Natural killer cell (primary cell): ENCODE data around the gene SLFN5. TPM values are rescaled to one million over a fixed set of nuclear protein-coding genes. Genes with fewer than 3 reads are reported as not detected.
A peak's percentile ranks its signal among the peaks of the same experiment; 100 is the strongest.

ENCODE experiments used
- ATAC-seq, 3 donors: fragments of 150-1000 bp in 2 of 3; fragments of 200-7000 bp in 1 of 3; cut with Tn5 transposase; 1 replicate in 1 of 3; 2 replicates in 2 of 3; pipeline ENCODE4 v1.10.0; 2021; ENCODE audit warnings: mild to moderate bottlenecking in 2 of 3, moderate library complexity in 2 of 3
- DNase-seq, 2 donors: peaks; one replicate each; pipeline versions ENCODE4 v3.0.0 to v3.0.0-alpha.2; 2013 to 2021; ENCODE audit warnings: mixed read lengths in 1 of 2
- H3K27ac ChIP-seq: one replicate; pipeline ENCODE4 v1.5.1; 2013; ENCODE audit warnings: mild to moderate bottlenecking, low read length
- H3K27me3 ChIP-seq: one replicate; pipeline ENCODE4 v1.6.1; 2013; ENCODE audit warnings: low read length; ENCODE audit not compliant: control insufficient read depth, insufficient read depth
- H3K36me3 ChIP-seq: one replicate; pipeline ENCODE4 v1.6.1; 2013; ENCODE audit warnings: low read length; ENCODE audit not compliant: control insufficient read depth, insufficient read depth
- H3K4me1 ChIP-seq: one replicate; pipeline ENCODE4 v1.6.1; 2013; ENCODE audit warnings: low read length; ENCODE audit not compliant: control insufficient read depth, insufficient read depth
- H3K4me3 ChIP-seq: one replicate; pipeline ENCODE4 v1.5.1; 2013; ENCODE audit warnings: low read length
- H3K9me3 ChIP-seq: one replicate; pipeline ENCODE4 v1.6.1; 2013; ENCODE audit warnings: low read length; ENCODE audit not compliant: control insufficient read depth, insufficient read depth
- H3K27ac Mint-ChIP-seq, 2 donors: one replicate each; pipeline ENCODE4 v1.8.0; 2022; ENCODE audit warnings: mild to moderate bottlenecking in 2 of 2, mixed read lengths in 2 of 2, moderate library complexity in 1 of 2
- H3K27me3 Mint-ChIP-seq, 2 donors: one replicate each; pipeline ENCODE4 v1.8.0; 2022; ENCODE audit warnings: low read depth in 2 of 2, mixed read lengths in 2 of 2
- H3K36me3 Mint-ChIP-seq: one replicate; pipeline ENCODE4 v1.8.0; 2022; ENCODE audit warnings: mixed read lengths
- H3K4me1 Mint-ChIP-seq, 2 donors: one replicate each; pipeline ENCODE4 v1.8.0; 2022; ENCODE audit warnings: mixed read lengths in 2 of 2
- H3K4me3 Mint-ChIP-seq: one replicate; pipeline ENCODE4 v1.8.0; 2022; ENCODE audit warnings: mild to moderate bottlenecking, moderate library complexity, mixed read lengths
- H3K9me3 Mint-ChIP-seq, 2 donors: one replicate each; pipeline ENCODE4 v1.8.0; 2022; ENCODE audit warnings: mixed read lengths in 2 of 2
- WGBS: methylation state at CpG from one replicate; pipeline ENCODE4 v1.1.7; 2013; ENCODE audit warnings: missing lambda C conversion rate; ENCODE audit not compliant: insufficient coverage; 5-methylcytosine and 5-hydroxymethylcytosine counted together
- intact Hi-C: fragments of 100-400 bp; cut with micrococcal nuclease; formaldehyde crosslinking; loops from one replicate; pipeline ENCODE4 v1.14.2; 2022
- total RNA-seq, 4 donors: library from RNA; stranded (reverse); fragments of 120-200 nt in 1 of 4; gene quantifications; one replicate each; pipeline versions ENCODE4 v1.2.3 to v1.2.4, GENCODE V29; 2013 to 2022
- TF ChIP-seq, protein P1 (sequence below): fragments of 200-600 bp; IDR thresholded peaks from one replicate; pipeline ENCODE4 v1.8.0; 2022; ENCODE audit warnings: antibody characterized with exemption

The SLFN5 gene
- total RNA-seq, 3 donors from 2014 or later (not counting 1 experiment from before 2014, with no cell fraction given), result 118 to 164 (median 141) TPM

DNA sequence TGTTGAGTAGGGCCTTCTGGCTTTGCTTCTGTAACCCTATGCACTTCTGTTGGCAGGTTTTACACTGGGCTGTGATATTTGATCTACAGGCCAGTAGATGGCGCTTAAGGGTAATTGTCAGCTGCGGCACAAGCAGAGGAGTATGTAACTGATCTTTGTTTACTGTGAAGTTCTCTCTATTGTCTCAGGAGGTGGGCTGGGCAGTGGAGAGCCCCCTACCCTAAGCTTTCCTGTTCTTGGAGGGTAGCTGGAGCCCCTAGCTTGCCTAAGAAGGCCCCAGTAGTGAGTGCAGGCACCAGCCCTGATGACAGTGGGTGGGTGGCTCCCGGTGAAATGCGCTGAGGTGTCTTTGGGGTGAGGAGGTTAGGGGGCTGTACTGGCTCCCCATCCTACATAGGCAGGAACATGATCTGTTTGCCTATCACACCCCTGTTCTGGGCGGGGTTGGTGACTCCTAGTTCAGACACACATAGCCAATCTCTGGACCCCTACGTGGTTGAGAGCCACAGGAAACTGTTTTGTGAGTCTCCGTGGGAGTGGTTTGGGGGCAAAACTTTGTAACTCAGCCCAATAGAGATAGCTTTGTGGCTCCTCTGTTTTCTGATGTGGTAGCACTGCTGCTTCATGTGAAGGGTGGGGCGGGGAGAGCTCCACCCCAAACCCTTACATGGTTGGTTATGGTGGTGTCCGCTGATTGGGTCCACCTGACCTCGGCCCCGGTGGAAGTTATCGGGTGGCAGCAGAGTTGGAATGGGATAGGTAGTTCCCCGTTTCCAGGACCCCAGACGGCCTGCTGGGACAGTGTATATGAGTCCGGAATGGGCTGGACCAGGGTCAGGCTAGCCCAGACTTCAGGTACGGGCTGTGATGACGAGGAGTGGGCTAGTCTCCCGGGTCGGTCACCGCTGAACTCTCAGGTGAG, 70.2 kb downstream of the SLFN5 start:
- TF ChIP-seq, protein P1, sequence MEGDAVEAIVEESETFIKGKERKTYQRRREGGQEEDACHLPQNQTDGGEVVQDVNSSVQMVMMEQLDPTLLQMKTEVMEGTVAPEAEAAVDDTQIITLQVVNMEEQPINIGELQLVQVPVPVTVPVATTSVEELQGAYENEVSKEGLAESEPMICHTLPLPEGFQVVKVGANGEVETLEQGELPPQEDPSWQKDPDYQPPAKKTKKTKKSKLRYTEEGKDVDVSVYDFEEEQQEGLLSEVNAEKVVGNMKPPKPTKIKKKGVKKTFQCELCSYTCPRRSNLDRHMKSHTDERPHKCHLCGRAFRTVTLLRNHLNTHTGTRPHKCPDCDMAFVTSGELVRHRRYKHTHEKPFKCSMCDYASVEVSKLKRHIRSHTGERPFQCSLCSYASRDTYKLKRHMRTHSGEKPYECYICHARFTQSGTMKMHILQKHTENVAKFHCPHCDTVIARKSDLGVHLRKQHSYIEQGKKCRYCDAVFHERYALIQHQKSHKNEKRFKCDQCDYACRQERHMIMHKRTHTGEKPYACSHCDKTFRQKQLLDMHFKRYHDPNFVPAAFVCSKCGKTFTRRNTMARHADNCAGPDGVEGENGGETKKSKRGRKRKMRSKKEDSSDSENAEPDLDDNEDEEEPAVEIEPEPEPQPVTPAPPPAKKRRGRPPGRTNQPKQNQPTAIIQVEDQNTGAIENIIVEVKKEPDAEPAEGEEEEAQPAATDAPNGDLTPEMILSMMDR, result peak; percentile 93
- H3K27ac Mint-ChIP-seq, result peak overlapping the region; percentile 99 to 100
- H3K27ac ChIP-seq, result peak overlapping the region; percentile 90
- 3% methylated on average over 20 of the region's 20 CpGs for WGBS
- peak overlapping the region; percentile 73 for H3K4me3 ChIP-seq
- H3K9me3 ChIP-seq, result no peaks in the 10 kb centered on the region
- intact Hi-C loops, result loop anchor here (1.0 to 5.0 kb wide), 10 partner anchors 62 to 494 kb away; partner anchors contain the start of genes PEX12, SLFN12, SLFN13 and TAF15
- peak overlapping the region; percentile 99 for H3K4me3 Mint-ChIP-seq
- ATAC-seq (peak; percentile 87 to 95 (median 89)), DNase-seq (peak; percentile 83 to 96)
- peaks cover 22% of the 10 kb centered on the region for H3K4me1 ChIP-seq
- no peaks in the 10 kb centered on the region for H3K36me3 Mint-ChIP-seq
- no peaks in the 10 kb centered on the region for H3K27me3 ChIP-seq
- no peaks in the 10 kb centered on the region for H3K27me3 Mint-ChIP-seq
- no peaks in the 10 kb centered on the region for H3K36me3 ChIP-seq
- peaks cover 47 to 55% of the 10 kb centered on the region in 2 donors for H3K4me1 Mint-ChIP-seq
- no peaks in the 10 kb centered on the region for H3K9me3 Mint-ChIP-seq

DNA sequence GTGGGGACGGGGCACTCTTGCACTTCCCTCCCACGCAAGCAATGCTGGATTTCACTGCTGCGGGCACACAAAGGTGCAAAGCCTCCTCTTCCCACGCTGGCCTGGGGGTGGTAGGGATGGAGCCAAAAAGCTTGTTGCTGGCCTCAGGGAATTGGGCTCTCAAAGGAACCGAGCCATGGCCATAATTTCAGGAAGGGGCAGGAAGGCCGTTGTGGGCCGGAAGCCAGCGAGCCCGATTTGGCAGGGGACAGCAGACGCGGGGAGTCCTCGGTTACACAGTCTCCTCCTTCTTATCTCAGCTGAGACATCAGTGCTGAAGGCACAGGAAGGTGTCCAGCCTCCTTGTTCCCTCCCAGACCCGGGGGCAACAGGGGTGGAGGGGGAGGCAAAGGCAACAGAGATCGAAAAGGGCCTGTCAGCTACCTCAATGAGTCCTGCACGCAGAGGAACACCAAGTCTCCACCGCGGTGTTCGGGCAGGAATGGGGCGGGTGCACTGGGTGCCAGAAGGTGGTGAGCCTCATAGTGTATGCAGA, 71.1 kb downstream of the SLFN5 start:
- Histone ChIP-seq H3K4me3 (peak overlapping the region; percentile 73), H3K9me3 (no peaks in the 10 kb centered on the region), H3K27ac (peak overlapping the region; percentile 90), H3K4me1 (peaks cover 22% of the 10 kb centered on the region), H3K36me3 (no peaks in the 10 kb centered on the region), H3K27me3 (no peaks in the 10 kb centered on the region)
- WGBS, result 33% methylated on average over 19 of the region's 19 CpGs
- H3K4me3 Mint-ChIP-seq, result peak overlapping the region; percentile 99
- DNase-seq (peak; percentile 32 to 43), ATAC-seq (no peak)
- intact Hi-C loops, result loop anchor here (1.0 to 5.0 kb wide), 10 partner anchors 61 to 493 kb away; partner anchors contain the start of genes PEX12, SLFN12, SLFN13 and TAF15
- H3K4me1 Mint-ChIP-seq, result peaks cover 51 to 61% of the 10 kb centered on the region in 2 donors
- H3K9me3 Mint-ChIP-seq, result no peaks in the 10 kb centered on the region
- TF ChIP-seq, protein P1, result no peak
- H3K36me3 Mint-ChIP-seq, result no peaks in the 10 kb centered on the region
- H3K27me3 Mint-ChIP-seq, result no peaks in the 10 kb centered on the region
- H3K27ac Mint-ChIP-seq, result peak overlapping the region; percentile 99 to 100

DNA sequence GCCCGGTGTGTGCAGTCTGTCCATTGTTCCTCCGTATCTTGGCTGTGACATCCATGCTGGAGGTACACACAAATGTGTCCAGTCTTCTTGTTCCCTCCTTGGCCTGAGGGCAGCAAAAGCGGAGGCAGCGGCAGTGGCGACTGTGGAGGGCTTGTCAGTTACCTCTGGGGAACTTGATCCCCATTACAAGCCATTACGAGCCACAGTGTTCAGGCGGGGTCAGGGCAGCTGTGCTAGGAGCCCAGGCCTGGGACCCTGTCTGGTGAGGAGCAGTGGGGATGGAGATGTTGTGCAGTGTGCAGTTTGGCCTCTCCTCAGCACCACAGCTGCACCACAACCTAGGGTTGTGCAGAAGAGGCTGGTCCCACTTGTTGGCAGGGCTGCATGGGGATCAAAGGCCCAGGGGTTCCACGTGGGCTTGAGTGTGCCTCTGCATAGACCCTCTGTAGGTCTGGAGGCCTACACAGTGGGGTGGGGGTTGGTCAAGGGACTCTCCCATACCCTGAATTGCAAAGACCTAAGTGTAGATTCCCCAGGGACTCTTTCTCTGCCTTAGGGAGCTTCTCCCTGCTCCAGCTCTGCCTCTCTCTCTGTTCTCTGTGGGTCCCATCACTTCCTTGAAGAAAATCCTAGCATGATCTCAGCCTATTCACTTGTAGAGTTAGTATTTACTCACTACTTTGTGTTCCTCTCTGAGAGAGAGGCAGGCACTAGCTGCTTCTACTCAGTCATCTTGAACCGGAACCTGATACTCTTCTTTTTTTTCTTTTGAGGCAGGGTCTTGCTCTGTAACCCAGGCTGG, 71.7 kb downstream of the SLFN5 start:
- H3K4me1 ChIP-seq, result peaks cover 22% of the 10 kb centered on the region
- no peaks in the 10 kb centered on the region for H3K36me3 ChIP-seq
- peak overlapping the region; percentile 90 for H3K27ac ChIP-seq
- intact Hi-C loops, result loop anchor here (5.0 kb wide), 3 partner anchors 118 to 493 kb away; partner anchors contain the start of genes PEX12, SLFN12 and TAF15
- H3K9me3 Mint-ChIP-seq, result no peaks in the 10 kb centered on the region
- peak in 1 of 2 donors; percentile 21 for DNase-seq
- H3K27me3 ChIP-seq, result no peaks in the 10 kb centered on the region
- 84% methylated on average over 9 of the region's 9 CpGs for WGBS
- TF ChIP-seq, protein P1, result no peak
- H3K4me3 Mint-ChIP-seq, result peak overlapping the region; percentile 99
- H3K4me1 Mint-ChIP-seq, result peaks cover 56 to 61% of the 10 kb centered on the region in 2 donors
- no peaks in the 10 kb centered on the region for H3K27me3 Mint-ChIP-seq
- H3K9me3 ChIP-seq, result no peaks in the 10 kb centered on the region
- no peaks in the 10 kb centered on the region for H3K36me3 Mint-ChIP-seq
- H3K4me3 ChIP-seq, result peak overlapping the region; percentile 73
- ATAC-seq, result no peak
- H3K27ac Mint-ChIP-seq, result peak overlapping the region; percentile 99 to 100
